ENCODE measurements around the gene UBE2K.
A peak's percentile ranks its signal among the peaks of the same experiment; 100 is the strongest.

UBE2K gene

DNA sequence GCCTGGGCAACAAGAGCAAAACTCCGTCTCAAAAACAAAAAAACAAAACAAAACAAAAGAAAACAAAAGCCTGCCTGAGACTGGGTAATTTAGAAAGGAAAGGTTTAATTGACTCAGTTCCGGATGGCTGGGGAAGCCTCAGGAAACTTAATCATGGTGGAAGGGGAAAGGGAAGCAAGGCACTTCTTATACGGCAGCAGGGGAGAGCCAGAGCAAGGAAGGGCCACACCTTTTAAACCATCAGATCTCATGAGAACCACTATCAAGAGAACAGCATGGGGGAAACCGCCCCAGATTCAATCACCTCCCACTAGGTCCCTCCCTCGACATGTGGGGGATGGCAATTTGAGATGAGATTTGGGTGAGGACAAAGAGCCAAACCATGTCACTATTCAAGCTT lies 122.2 kb downstream of the UBE2K start:
- Histone ChIP-seq H3K4me3 (ENCODE audit: low read length in 2 of 2) (no peak overlapping the region), H2BK120ac (ENCODE audit: low read depth, low read length) (no peak overlapping the region), H4K8ac (ENCODE audit: low read depth, low read length) (no peak overlapping the region), H3K4me1 (ENCODE audit: control insufficient read depth in 2 of 2, insufficient read depth in 1 of 2, low read depth in 1 of 2, low read length in 2 of 2) (peaks cover 0 to 6% of the 10 kb centered on the region in 2 donors), H2BK5ac (ENCODE audit: low read length) (no peak overlapping the region), H3K4ac (ENCODE audit: low read length) (no peak overlapping the region), H3K27me3 (ENCODE audit: control insufficient read depth in 3 of 3, insufficient read depth in 3 of 3, low read depth in 1 of 3, low read length in 3 of 3) (no peaks in the 10 kb centered on the region), H2BK15ac (ENCODE audit: low read length) (no peak overlapping the region), H2AK5ac (ENCODE audit: low read depth, low read length) (no peak overlapping the region), H3K9me3 (replicated peaks in 1 of 2; ENCODE audit: control insufficient read depth in 2 of 2, insufficient read depth in 1 of 2, low read depth in 1 of 2, low read length in 2 of 2) (no peaks in the 10 kb centered on the region), H2AFZ (ENCODE audit: low read length) (no peak overlapping the region), H3K9ac (ENCODE audit: low read depth, low read length, poor library complexity) (no peak overlapping the region), H4K91ac (ENCODE audit: low read depth, low read length, poor library complexity) (no peak overlapping the region), H3K4me2 (ENCODE audit: insufficient read depth, low read length, poor library complexity, severe bottlenecking) (no peak overlapping the region), H3K23ac (ENCODE audit: low read depth, low read length, poor library complexity) (no peak overlapping the region), H3K14ac (ENCODE audit: low read length) (no peak overlapping the region), H3K18ac (ENCODE audit: low read length) (no peak overlapping the region), H3K36me3 (replicated peaks in 1 of 2; ENCODE audit: control insufficient read depth in 2 of 2, insufficient read depth in 2 of 2, low read length in 2 of 2) (peaks cover 3 to 39% of the 10 kb centered on the region in 2 donors), H2BK12ac (ENCODE audit: low read length) (no peak overlapping the region), H3K79me1 (ENCODE audit: low read depth, low read length) (no peaks in the 10 kb centered on the region), H3K27ac (replicated peaks; ENCODE audit: low read length) (no peak overlapping the region)
- DNase-seq (ENCODE audit: low spot score): no peak
- WGBS, 2 donors (ENCODE audit: extremely low coverage in 2 of 2, insufficient read length in 2 of 2, insufficient replicate concordance in 1 of 2): no CpG with 5 or more reads among the region's 5 CpGs

DNA sequence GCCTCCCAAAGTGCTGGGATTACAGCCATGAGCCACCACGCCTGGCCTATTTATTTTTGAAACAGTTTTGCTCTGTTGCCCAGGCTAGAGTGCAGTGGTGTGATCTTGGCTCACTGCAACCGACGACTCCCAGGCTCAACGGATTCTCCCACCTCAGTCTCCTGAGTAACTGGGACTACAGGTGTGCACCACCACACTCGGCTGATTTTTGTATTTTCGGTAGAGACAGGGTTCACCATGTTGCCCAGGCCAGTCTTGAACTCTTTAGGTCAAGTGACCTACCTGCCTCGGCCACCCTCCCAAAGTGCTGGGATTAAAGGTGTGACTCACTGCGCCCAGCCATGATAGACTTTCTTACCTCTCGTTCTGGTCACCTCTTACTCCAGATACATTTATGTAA lies 124.0 kb downstream of the UBE2K start:
- H3K18ac ChIP-seq (ENCODE audit: low read length): no peak overlapping the region
- peaks cover 0 to 6% of the 10 kb centered on the region in 2 donors for H3K4me1 ChIP-seq (ENCODE audit: control insufficient read depth in 2 of 2, insufficient read depth in 1 of 2, low read depth in 1 of 2, low read length in 2 of 2)
- H3K79me1 ChIP-seq (ENCODE audit: low read depth, low read length): no peaks in the 10 kb centered on the region
- H4K8ac ChIP-seq (ENCODE audit: low read depth, low read length): no peak overlapping the region
- H3K36me3 ChIP-seq (replicated peaks in 1 of 2; ENCODE audit: control insufficient read depth in 2 of 2, insufficient read depth in 2 of 2, low read length in 2 of 2): peaks cover 4 to 55% of the 10 kb centered on the region in 2 donors
- no peak overlapping the region for H4K91ac ChIP-seq (ENCODE audit: low read depth, low read length, poor library complexity)
- H3K9ac ChIP-seq (ENCODE audit: low read depth, low read length, poor library complexity): no peak overlapping the region
- H3K27ac ChIP-seq (replicated peaks; ENCODE audit: low read length): no peak overlapping the region
- no peak overlapping the region for H3K14ac ChIP-seq (ENCODE audit: low read length)
- H2BK15ac ChIP-seq (ENCODE audit: low read length): no peak overlapping the region
- H2BK12ac ChIP-seq (ENCODE audit: low read length): no peak overlapping the region
- WGBS, 2 donors (ENCODE audit: extremely low coverage in 2 of 2, insufficient read length in 2 of 2, insufficient replicate concordance in 1 of 2): no CpG with 5 or more reads among the region's 9 CpGs
- no peak overlapping the region for H3K4me2 ChIP-seq (ENCODE audit: insufficient read depth, low read length, poor library complexity, severe bottlenecking)
- H3K23ac ChIP-seq (ENCODE audit: low read depth, low read length, poor library complexity): peak overlapping the region; percentile 18
- H3K27me3 ChIP-seq (ENCODE audit: control insufficient read depth in 3 of 3, insufficient read depth in 3 of 3, low read depth in 1 of 3, low read length in 3 of 3): no peaks in the 10 kb centered on the region
- no peak overlapping the region for H2BK5ac ChIP-seq (ENCODE audit: low read length)
- no peak overlapping the region for H2AFZ ChIP-seq (ENCODE audit: low read length)
- H3K4me3 ChIP-seq (ENCODE audit: low read length in 2 of 2): no peak overlapping the region
- no peak overlapping the region for H2BK120ac ChIP-seq (ENCODE audit: low read depth, low read length)
- no peaks in the 10 kb centered on the region for H3K9me3 ChIP-seq (replicated peaks in 1 of 2; ENCODE audit: control insufficient read depth in 2 of 2, insufficient read depth in 1 of 2, low read depth in 1 of 2, low read length in 2 of 2)
- H2AK5ac ChIP-seq (ENCODE audit: low read depth, low read length): no peak overlapping the region
- no peak for DNase-seq (ENCODE audit: low spot score)
- no peak overlapping the region for H3K4ac ChIP-seq (ENCODE audit: low read length)

DNA sequence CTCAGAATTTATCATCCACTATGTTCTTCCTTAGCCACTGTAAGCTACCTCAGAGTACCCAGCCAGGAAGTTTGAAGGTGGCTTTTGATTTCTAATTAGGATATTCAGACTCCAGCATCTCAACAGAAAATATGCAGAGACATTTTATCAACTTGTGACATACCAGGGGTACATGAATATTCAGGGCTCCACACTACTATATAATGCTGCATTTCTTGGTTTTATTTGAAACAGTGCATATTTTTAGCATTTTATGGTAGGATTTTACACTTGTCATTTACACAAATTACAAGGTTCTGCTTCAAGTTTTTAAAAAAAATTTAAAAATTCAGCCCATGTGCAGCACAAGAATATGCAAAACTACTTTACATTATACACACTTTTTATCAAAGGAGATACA lies 124.7 kb downstream of the UBE2K start:
- no peak overlapping the region for H3K4me2 ChIP-seq (ENCODE audit: insufficient read depth, low read length, poor library complexity, severe bottlenecking)
- H3K4me1 ChIP-seq (ENCODE audit: control insufficient read depth in 2 of 2, insufficient read depth in 1 of 2, low read depth in 1 of 2, low read length in 2 of 2): peaks cover 0 to 6% of the 10 kb centered on the region in 2 donors
- no peak overlapping the region for H3K9ac ChIP-seq (ENCODE audit: low read depth, low read length, poor library complexity)
- no peak overlapping the region for H2BK5ac ChIP-seq (ENCODE audit: low read length)
- no peak overlapping the region for H2BK15ac ChIP-seq (ENCODE audit: low read length)
- no peak overlapping the region for H2AK5ac ChIP-seq (ENCODE audit: low read depth, low read length)
- H3K4ac ChIP-seq (ENCODE audit: low read length): no peak overlapping the region
- H3K27ac ChIP-seq (replicated peaks; ENCODE audit: low read length): no peak overlapping the region
- H3K18ac ChIP-seq (ENCODE audit: low read length): no peak overlapping the region
- no peak overlapping the region for H4K8ac ChIP-seq (ENCODE audit: low read depth, low read length)
- no peak for DNase-seq (ENCODE audit: low spot score)
- no peak overlapping the region for H4K91ac ChIP-seq (ENCODE audit: low read depth, low read length, poor library complexity)
- H3K9me3 ChIP-seq (replicated peaks in 1 of 2; ENCODE audit: control insufficient read depth in 2 of 2, insufficient read depth in 1 of 2, low read depth in 1 of 2, low read length in 2 of 2): no peaks in the 10 kb centered on the region
- no peak overlapping the region for H3K14ac ChIP-seq (ENCODE audit: low read length)
- H2BK120ac ChIP-seq (ENCODE audit: low read depth, low read length): no peak overlapping the region
- H3K36me3 ChIP-seq (replicated peaks in 1 of 2; ENCODE audit: control insufficient read depth in 2 of 2, insufficient read depth in 2 of 2, low read length in 2 of 2): peaks cover 4 to 62% of the 10 kb centered on the region in 2 donors
- no peak overlapping the region for H3K23ac ChIP-seq (ENCODE audit: low read depth, low read length, poor library complexity)
- no peak overlapping the region for H2BK12ac ChIP-seq (ENCODE audit: low read length)
- H3K27me3 ChIP-seq (ENCODE audit: control insufficient read depth in 3 of 3, insufficient read depth in 3 of 3, low read depth in 1 of 3, low read length in 3 of 3): no peaks in the 10 kb centered on the region
- H3K4me3 ChIP-seq (ENCODE audit: low read length in 2 of 2): no peak overlapping the region
- no peaks in the 10 kb centered on the region for H3K79me1 ChIP-seq (ENCODE audit: low read depth, low read length)
- H2AFZ ChIP-seq (ENCODE audit: low read length): no peak overlapping the region

DNA sequence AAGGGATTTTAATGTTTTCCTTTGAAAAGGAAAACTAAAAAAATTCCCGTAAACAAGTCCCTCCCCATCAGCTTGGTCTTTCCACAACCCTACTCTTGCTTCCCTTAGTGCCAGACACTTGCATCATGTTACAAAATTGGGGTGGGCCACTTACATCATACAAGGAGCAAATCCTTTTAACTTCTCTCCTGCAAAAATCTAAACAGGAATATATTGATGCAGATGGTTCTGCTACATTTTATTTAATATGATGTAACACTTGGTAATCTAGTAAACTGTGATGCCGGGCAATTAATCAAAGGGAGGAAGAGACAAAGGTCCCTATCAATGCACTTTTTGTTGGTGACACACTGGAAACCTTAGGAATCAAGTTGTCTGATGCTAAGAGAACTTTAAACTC lies 125.3 kb downstream of the UBE2K start:
- Histone ChIP-seq H3K9ac (ENCODE audit: low read depth, low read length, poor library complexity) (no peak overlapping the region), H3K4me2 (ENCODE audit: insufficient read depth, low read length, poor library complexity, severe bottlenecking) (no peak overlapping the region), H3K27ac (replicated peaks; ENCODE audit: low read length) (no peak overlapping the region), H4K91ac (ENCODE audit: low read depth, low read length, poor library complexity) (no peak overlapping the region), H2BK120ac (ENCODE audit: low read depth, low read length) (no peak overlapping the region), H3K23ac (ENCODE audit: low read depth, low read length, poor library complexity) (no peak overlapping the region), H4K8ac (ENCODE audit: low read depth, low read length) (no peak overlapping the region), H2BK15ac (ENCODE audit: low read length) (no peak overlapping the region), H3K9me3 (replicated peaks in 1 of 2; ENCODE audit: control insufficient read depth in 2 of 2, insufficient read depth in 1 of 2, low read depth in 1 of 2, low read length in 2 of 2) (no peaks in the 10 kb centered on the region), H3K27me3 (ENCODE audit: control insufficient read depth in 3 of 3, insufficient read depth in 3 of 3, low read depth in 1 of 3, low read length in 3 of 3) (no peaks in the 10 kb centered on the region), H2BK5ac (ENCODE audit: low read length) (no peak overlapping the region), H2AK5ac (ENCODE audit: low read depth, low read length) (no peak overlapping the region), H3K4ac (ENCODE audit: low read length) (no peak overlapping the region), H2BK12ac (ENCODE audit: low read length) (no peak overlapping the region), H3K4me1 (ENCODE audit: control insufficient read depth in 2 of 2, insufficient read depth in 1 of 2, low read depth in 1 of 2, low read length in 2 of 2) (peaks cover 0 to 6% of the 10 kb centered on the region in 2 donors), H3K4me3 (ENCODE audit: low read length in 2 of 2) (no peak overlapping the region), H3K18ac (ENCODE audit: low read length) (no peak overlapping the region), H3K79me1 (ENCODE audit: low read depth, low read length) (no peaks in the 10 kb centered on the region), H3K36me3 (replicated peaks in 1 of 2; ENCODE audit: control insufficient read depth in 2 of 2, insufficient read depth in 2 of 2, low read length in 2 of 2) (peaks cover 4 to 67% of the 10 kb centered on the region in 2 donors), H2AFZ (ENCODE audit: low read length) (no peak overlapping the region), H3K14ac (ENCODE audit: low read length) (no peak overlapping the region)
- DNase-seq (ENCODE audit: low spot score): no peak
- WGBS, 2 donors (ENCODE audit: extremely low coverage in 2 of 2, insufficient read length in 2 of 2, insufficient replicate concordance in 1 of 2): no CpG with 5 or more reads among the region's 2 CpGs

Measured in neuronal stem cell (in vitro differentiated cells).